RPMI8226 (cell line): ENCODE results near the gene PLLP.
"Not testable (repeated sequence)": the region's sequence is repeated elsewhere in the genome, so short reads cannot be mapped to it uniquely, and the experiment has no call there.

Source experiments
- DNase-seq: peaks from one replicate; pipeline ENCODE4 v3.0.0-alpha.2; 2015

PLLP gene

GRCh38 chr16:57271063-57271345, 13.5 kb downstream of the PLLP start:
- no peak for DNase-seq

- DNase-seq = no peak
Observed at GRCh38 chr16:57270221-57271062, 14.0 kb downstream of the PLLP start.

- no peak for DNase-seq
Observed at GRCh38 chr16:57268804-57269800, 15.4 kb downstream of the PLLP start.

GRCh38 chr16:57267343-57267742, 17.1 kb downstream of the PLLP start:
- not testable (repeated sequence) for DNase-seq

GRCh38 chr16:57266531-57267260, 17.8 kb downstream of the PLLP start:
- DNase-seq = no peak

GRCh38 chr16:57265850-57266530, 18.5 kb downstream of the PLLP start:
- DNase-seq = no peak

GRCh38 chr16:57264950-57265371, 19.5 kb downstream of the PLLP start:
- no peak for DNase-seq

GRCh38 chr16:57264381-57264780, 20.1 kb downstream of the PLLP start:
- DNase-seq = no peak

GRCh38 chr16:57263541-57264351, 20.7 kb downstream of the PLLP start:
- DNase-seq = no peak

- no peak for DNase-seq
Observed at GRCh38 chr16:57262841-57263540, 21.5 kb downstream of the PLLP start.

GRCh38 chr16:57261806-57262205, 22.7 kb downstream of the PLLP start:
- DNase-seq = no peak

- DNase-seq = no peak
Observed at GRCh38 chr16:57260294-57260929, 24.1 kb downstream of the PLLP start.

- no peak for DNase-seq
Observed at GRCh38 chr16:57258910-57259475, 25.5 kb downstream of the PLLP start.

- DNase-seq = no peak
Observed at GRCh38 chr16:57258226-57258909, 26.1 kb downstream of the PLLP start.

GRCh38 chr16:57257455-57258070, 26.9 kb downstream of the PLLP start:
- no peak for DNase-seq

- no peak for DNase-seq
Observed at GRCh38 chr16:57256601-57257395, 27.7 kb downstream of the PLLP start.

- DNase-seq = no peak
Observed at GRCh38 chr16:57255686-57256415, 28.6 kb downstream of the PLLP start.
